Amniotic epithelial cell (primary cell): ENCODE results near the gene NRSN1.
A peak's percentile ranks its signal among the peaks of the same experiment; 100 is the strongest.

Experiments used
- DNase-seq: peaks from one replicate; pipeline ENCODE4 v3.0.0-alpha.2; 2010; ENCODE audit warnings: low read depth

Gene NRSN1

GRCh38 chr6:24125980-24126379, at the start of gene NRSN1:
TSS of gene NRSN1 (plus strand) at chr6:24126215. CDS start at chr6:24134328, 8,113 bp downstream.
- no peak for DNase-seq

- DNase-seq: no peak
Measured at GRCh38 chr6:24078200-24078599, 47.8 kb upstream of the NRSN1 start.

GRCh38 chr6:24079076-24079475, 46.9 kb upstream of the NRSN1 start:
- DNase-seq: no peak

GRCh38 chr6:24080711-24081110, 45.3 kb upstream of the NRSN1 start:
- no peak for DNase-seq

GRCh38 chr6:24089736-24090135, 36.3 kb upstream of the NRSN1 start:
- DNase-seq: no peak

- DNase-seq: no peak
Measured at GRCh38 chr6:24092407-24092806, 33.6 kb upstream of the NRSN1 start.

- no peak for DNase-seq
Measured at GRCh38 chr6:24093381-24093780, 32.6 kb upstream of the NRSN1 start.

GRCh38 chr6:24099181-24099580, 26.8 kb upstream of the NRSN1 start:
- DNase-seq: no peak

GRCh38 chr6:24100024-24100769, 25.8 kb upstream of the NRSN1 start:
- no peak for DNase-seq

- DNase-seq: no peak
Measured at GRCh38 chr6:24100770-24101155, 25.3 kb upstream of the NRSN1 start.

- DNase-seq: no peak
Measured at GRCh38 chr6:24105191-24105590, 20.8 kb upstream of the NRSN1 start.

GRCh38 chr6:24106291-24106690, 19.7 kb upstream of the NRSN1 start:
- DNase-seq: no peak

GRCh38 chr6:24107294-24107693, 18.7 kb upstream of the NRSN1 start:
- DNase-seq: no peak

- DNase-seq: no peak
Measured at GRCh38 chr6:24108056-24108455, 18.0 kb upstream of the NRSN1 start.

- DNase-seq: no peak
Measured at GRCh38 chr6:24110417-24110816, 15.6 kb upstream of the NRSN1 start.

- DNase-seq: no peak
Measured at GRCh38 chr6:24113891-24114290, 12.1 kb upstream of the NRSN1 start.

- no peak for DNase-seq
Measured at GRCh38 chr6:24117021-24117420, 9.0 kb upstream of the NRSN1 start.

- no peak for DNase-seq
Measured at GRCh38 chr6:24122139-24122538, 3.9 kb upstream of the NRSN1 start.

- peak; percentile 49 for DNase-seq
Measured at GRCh38 chr6:24126586-24127192, 674 bp downstream of the NRSN1 start.

- DNase-seq: no peak
Measured at GRCh38 chr6:24127316-24127715, 1.3 kb downstream of the NRSN1 start.

- no peak for DNase-seq
Measured at GRCh38 chr6:24131751-24132150, 5.7 kb downstream of the NRSN1 start.

GRCh38 chr6:24139080-24139479, 13.1 kb downstream of the NRSN1 start:
- no peak for DNase-seq

GRCh38 chr6:24139639-24140038, 13.6 kb downstream of the NRSN1 start:
- DNase-seq: no peak

- no peak for DNase-seq
Measured at GRCh38 chr6:24140591-24140990, 14.6 kb downstream of the NRSN1 start.
